ENCODE measurements around the gene CAPN10. TPM values are rescaled to one million over a fixed set of nuclear protein-coding genes. Genes with fewer than 3 reads are reported as not detected.

CAPN10 gene
- total and polyA plus RNA-seq, 2 donors (not counting 3 experiments of a cell fraction or from before 2014, with no cell fraction given) = 25.2 to 39.9 TPM

DNA sequence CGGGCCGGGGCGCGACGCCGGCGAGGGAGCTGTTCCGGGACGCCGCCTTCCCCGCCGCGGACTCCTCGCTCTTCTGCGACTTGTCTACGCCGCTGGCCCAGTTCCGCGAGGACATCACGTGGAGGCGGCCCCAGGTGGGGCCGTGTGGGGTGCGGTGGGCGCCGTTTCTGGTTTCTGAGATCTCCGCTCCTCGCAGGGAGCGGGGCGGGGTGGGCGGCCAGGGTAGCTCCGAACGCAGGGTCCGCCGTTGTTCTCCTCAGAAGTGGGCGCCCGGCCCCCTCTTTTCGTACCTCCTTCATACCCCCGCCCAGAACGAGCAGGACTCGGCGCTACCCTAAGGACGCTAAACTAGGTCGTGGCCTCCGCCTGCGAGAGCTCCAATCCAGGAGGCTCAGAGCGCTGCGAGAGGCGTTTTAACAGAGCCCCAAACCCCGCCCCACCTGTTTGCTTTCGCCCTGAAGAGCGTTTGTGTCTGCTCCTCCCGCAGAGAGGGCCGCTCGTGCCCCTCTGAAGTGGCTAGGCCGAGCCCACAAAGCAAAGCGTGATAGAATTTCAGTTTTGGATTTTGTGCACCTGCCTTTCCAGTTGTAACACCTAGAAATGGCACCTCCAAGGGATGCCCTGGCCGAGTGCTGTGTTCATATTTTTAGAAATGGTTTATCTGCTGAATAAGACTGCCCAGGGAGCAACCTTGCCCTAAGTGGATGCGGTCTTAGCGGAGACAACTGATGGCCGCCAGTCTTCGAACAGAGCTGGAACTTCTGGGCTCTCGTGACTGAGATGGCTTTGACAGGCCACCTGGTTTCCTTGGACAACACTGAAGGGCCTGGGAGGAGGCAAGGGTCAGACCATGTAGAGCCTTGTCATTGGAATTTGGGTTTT, 626 bp downstream of the CAPN10 start:
- Histone ChIP-seq H3K27me3 (ENCODE audit: control insufficient read depth in 2 of 2, insufficient read depth in 2 of 2, low read length in 2 of 2) (no peaks in the 10 kb centered on the region), H3K27ac (ENCODE audit: insufficient read depth, low read depth, low read length) (no peak overlapping the region), H3K4me3 (replicated peaks in 1 of 3; ENCODE audit: insufficient read depth in 1 of 3, low read depth in 1 of 3, low read length in 3 of 3) (peak overlapping the region; percentile 76 to 84 (median 84)), H3K9ac (replicated peaks; ENCODE audit: extremely low read depth, insufficient read depth, low read length) (peak overlapping the region; percentile 91), H3K36me3 (ENCODE audit: control insufficient read depth in 2 of 2, extremely low read depth in 1 of 2, insufficient read depth in 2 of 2, low read length in 2 of 2) (peaks cover 2 to 12% of the 10 kb centered on the region in 2 experiments), H3K4me2 (ENCODE audit: insufficient read depth, low read length) (peak overlapping the region; percentile 69), H3K4me1 (ENCODE audit: control insufficient read depth, extremely low read depth, insufficient read depth, low read length) (peaks cover 17% of the 10 kb centered on the region), H3K79me2 (ENCODE audit: control insufficient read depth, insufficient read depth, low read length) (peaks cover 60% of the 10 kb centered on the region), H3K9me1 (replicated peaks; ENCODE audit: control insufficient read depth, extremely low read depth, insufficient read depth, low read length) (no peaks in the 10 kb centered on the region), H2AFZ (ENCODE audit: low read depth, low read length) (peak overlapping the region; percentile 74), H3K9me3 (replicated peaks; ENCODE audit: control insufficient read depth, insufficient read depth, low read length) (no peaks in the 10 kb centered on the region), H4K20me1 (replicated peaks; ENCODE audit: control insufficient read depth, extremely low read depth, insufficient read depth, low read length) (no peaks in the 10 kb centered on the region)
- TF ChIP-seq GATA2 (IDR thresholded peaks at IDR 0.05; ENCODE audit: insufficient read depth, insufficient read length, low read depth, low read length) (no peak), EZH2 (IDR thresholded peaks at IDR 0.05; ENCODE audit: borderline replicate concordance, low read depth, low read length, severe bottlenecking) (no peak), POLR2A (IDR thresholded peaks at IDR 0.05; ENCODE audit: low read depth, low read length) (no peak)
- TF ChIP-seq, protein P1, sequence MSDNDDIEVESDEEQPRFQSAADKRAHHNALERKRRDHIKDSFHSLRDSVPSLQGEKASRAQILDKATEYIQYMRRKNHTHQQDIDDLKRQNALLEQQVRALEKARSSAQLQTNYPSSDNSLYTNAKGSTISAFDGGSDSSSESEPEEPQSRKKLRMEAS (IDR thresholded peaks at IDR 0.05; ENCODE audit: insufficient read depth, insufficient read length) = no peak
- intact Hi-C loops (cut with micrococcal nuclease) = loop anchor here (1.0 kb wide), 3 partner anchors 21 to 74 kb away; partner anchors contain the start of gene DUSP28
- CTCF ChIA-PET = interaction anchor here (0.8 to 5.3 kb wide), 12 partner anchors 9 to 355 kb away, joined by 3 to 47 read pairs (median 10); partner anchors contain the start of genes ANKMY1 and RNPEPL1
- POLR2A ChIA-PET = interaction anchor here (1.0 to 3.3 kb wide), 3 partner anchors 18 to 26 kb away, joined by 7 to 13 read pairs (median 8); partner anchors contain the start of gene RNPEPL1
- dilution Hi-C loops (cut with MboI; ENCODE audit: extremely low pct_ligation_motif_present, low sequenced_read_pairs) = no loop called here
- DNase-seq (ENCODE audit: low read depth, low spot score) = peak; percentile 21
- FAIRE-seq = peak; percentile 43
- TSS peak; percentile 52 for BruUV-seq (replicated peaks)

DNA sequence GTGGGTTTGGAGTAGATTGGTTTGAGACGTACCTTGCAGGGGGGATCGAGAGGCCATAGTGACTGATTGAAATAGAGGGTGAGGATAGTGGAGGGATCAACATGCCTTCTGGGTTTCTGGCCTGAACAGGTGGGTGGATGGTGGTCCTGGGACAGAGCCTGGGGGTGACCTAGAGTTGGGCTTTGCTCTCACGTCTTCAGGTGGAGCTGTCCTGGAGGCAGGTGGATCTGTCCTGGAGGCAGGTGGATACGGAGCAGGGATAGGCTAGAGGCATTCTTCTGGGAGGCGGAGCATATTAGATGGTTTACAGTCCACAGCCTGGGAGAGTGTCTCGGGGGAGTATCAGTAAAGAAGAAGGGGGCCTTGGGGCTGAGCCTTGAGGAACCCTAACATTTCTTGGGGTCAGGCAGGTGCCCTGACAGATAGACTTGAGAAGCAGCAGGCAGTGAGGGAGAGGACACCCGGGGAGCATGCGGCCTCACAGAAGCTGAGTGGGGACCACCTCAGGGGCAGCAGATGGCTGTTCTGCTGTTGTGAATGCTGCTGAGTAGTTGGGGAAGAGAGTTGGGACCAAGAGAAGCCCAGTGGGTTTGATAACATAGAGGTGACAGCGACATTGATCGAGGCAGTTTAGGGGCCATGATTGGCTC, 1.6 kb downstream of the CAPN10 start:
- Histone ChIP-seq H3K4me2 (ENCODE audit: insufficient read depth, low read length) (peak overlapping the region; percentile 69), H3K79me2 (ENCODE audit: control insufficient read depth, insufficient read depth, low read length) (peaks cover 58% of the 10 kb centered on the region), H3K9ac (replicated peaks; ENCODE audit: extremely low read depth, insufficient read depth, low read length) (no peak overlapping the region), H3K4me1 (ENCODE audit: control insufficient read depth, extremely low read depth, insufficient read depth, low read length) (peaks cover 17% of the 10 kb centered on the region), H3K36me3 (ENCODE audit: control insufficient read depth in 2 of 2, extremely low read depth in 1 of 2, insufficient read depth in 2 of 2, low read length in 2 of 2) (peaks cover 2 to 16% of the 10 kb centered on the region in 2 experiments), H2AFZ (ENCODE audit: low read depth, low read length) (no peak overlapping the region), H3K9me3 (replicated peaks; ENCODE audit: control insufficient read depth, insufficient read depth, low read length) (no peaks in the 10 kb centered on the region), H4K20me1 (replicated peaks; ENCODE audit: control insufficient read depth, extremely low read depth, insufficient read depth, low read length) (no peaks in the 10 kb centered on the region), H3K27me3 (ENCODE audit: control insufficient read depth in 2 of 2, insufficient read depth in 2 of 2, low read length in 2 of 2) (no peaks in the 10 kb centered on the region), H3K27ac (ENCODE audit: insufficient read depth, low read depth, low read length) (no peak overlapping the region), H3K9me1 (replicated peaks; ENCODE audit: control insufficient read depth, extremely low read depth, insufficient read depth, low read length) (no peaks in the 10 kb centered on the region), H3K4me3 (replicated peaks in 1 of 3; ENCODE audit: insufficient read depth in 1 of 3, low read depth in 1 of 3, low read length in 3 of 3) (no peak overlapping the region)
- ChIA-PET POLR2A (no interaction called here), CTCF (interaction anchor here (2.4 to 5.3 kb wide), 4 partner anchors 22 to 252 kb away, joined by 16 to 47 read pairs (median 24); partner anchors contain the start of gene ANKMY1)
- TF ChIP-seq JUN (IDR thresholded peaks at IDR 0.05; ENCODE audit: borderline replicate concordance, insufficient read depth, insufficient read length, low read depth) = no peak
- TF ChIP-seq, protein P1 (IDR thresholded peaks at IDR 0.05; ENCODE audit: insufficient read depth, insufficient read length) = no peak
- FAIRE-seq = no peak
- no peak for DNase-seq (ENCODE audit: low read depth, low spot score)
- no TSS peak for BruUV-seq (replicated peaks)
- intact Hi-C loops (cut with micrococcal nuclease) = no loop called here
- dilution Hi-C loops (cut with MboI; ENCODE audit: extremely low pct_ligation_motif_present, low sequenced_read_pairs) = no loop called here

All from endothelial cell of umbilical vein (primary cell).